ENCODE data around the gene OSTM1. TPM values are rescaled to one million over a fixed set of nuclear protein-coding genes. Genes with fewer than 3 reads are reported as not detected.

The OSTM1 gene, protein sequence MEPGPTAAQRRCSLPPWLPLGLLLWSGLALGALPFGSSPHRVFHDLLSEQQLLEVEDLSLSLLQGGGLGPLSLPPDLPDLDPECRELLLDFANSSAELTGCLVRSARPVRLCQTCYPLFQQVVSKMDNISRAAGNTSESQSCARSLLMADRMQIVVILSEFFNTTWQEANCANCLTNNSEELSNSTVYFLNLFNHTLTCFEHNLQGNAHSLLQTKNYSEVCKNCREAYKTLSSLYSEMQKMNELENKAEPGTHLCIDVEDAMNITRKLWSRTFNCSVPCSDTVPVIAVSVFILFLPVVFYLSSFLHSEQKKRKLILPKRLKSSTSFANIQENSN
- total RNA-seq (10 to 100 TPM; 45.0 to 68.3 TPM), polyA plus RNA-seq (10 to 100 TPM; 17.8 to 18.5 TPM)
- long read RNA-seq, donor 1, full-length matches to known transcripts: 35 of 57 reads
- long read RNA-seq, donor 1, partial matches to known transcripts: 11 of 57 reads
- long read RNA-seq, donor 1, other reads (novel, unspliced or antisense): 11 of 57 reads
- long read RNA-seq, donor 2, full-length matches to known transcripts: 40 of 46 reads
- long read RNA-seq, donor 2, partial matches to known transcripts: 1 of 46 reads
- long read RNA-seq, donor 2, other reads (novel, unspliced or antisense): 5 of 46 reads

- WGBS, 2 donors: 0 to 1% methylated on average over 80 to 86 of the region's 86 CpGs
- peak within 1 kb of the TSS; percentile 83 to 92 for H3K4me3 ChIP-seq (ENCODE audit: low read length in 2 of 2)
- peak; percentile 94 to 97 for DNase-seq
- H3K27me3 ChIP-seq (ENCODE audit: control insufficient read depth in 1 of 2, insufficient read depth in 2 of 2, low read length in 1 of 2): no peaks in the 10 kb centered on the region
- peak within 1 kb of the TSS in 1 of 2 donors; percentile 69 for H3K27ac ChIP-seq (ENCODE audit: low read depth in 1 of 2, low read length in 2 of 2)
- no peaks in the 10 kb centered on the region for H3K36me3 ChIP-seq (ENCODE audit: control insufficient read depth in 1 of 2, insufficient read depth in 2 of 2, low read length in 1 of 2)
- H3K9me3 ChIP-seq (ENCODE audit: control insufficient read depth, low read length): no peaks in the 10 kb centered on the region
- peak; percentile 99 for ATAC-seq (ENCODE audit: low FRiP score)
- H3K4me1 ChIP-seq (ENCODE audit: control insufficient read depth in 1 of 2, insufficient read depth in 2 of 2, low read length in 2 of 2): no peaks in the 10 kb centered on the region
- intact Hi-C loops (cut with DNase I): loop anchor here in 1 of 2 donors (2.0 kb wide), 1 partner anchor 186 kb away; the partner anchor contains the start of gene SNX3
These were observed at the start of gene OSTM1 for GRCh38 chr6:108074359-108075144. Gene OSTM1, minus strand, starts transcription at chr6:108074741. Its CDS starts 90 bp downstream, at chr6:108074651.

DNA sequence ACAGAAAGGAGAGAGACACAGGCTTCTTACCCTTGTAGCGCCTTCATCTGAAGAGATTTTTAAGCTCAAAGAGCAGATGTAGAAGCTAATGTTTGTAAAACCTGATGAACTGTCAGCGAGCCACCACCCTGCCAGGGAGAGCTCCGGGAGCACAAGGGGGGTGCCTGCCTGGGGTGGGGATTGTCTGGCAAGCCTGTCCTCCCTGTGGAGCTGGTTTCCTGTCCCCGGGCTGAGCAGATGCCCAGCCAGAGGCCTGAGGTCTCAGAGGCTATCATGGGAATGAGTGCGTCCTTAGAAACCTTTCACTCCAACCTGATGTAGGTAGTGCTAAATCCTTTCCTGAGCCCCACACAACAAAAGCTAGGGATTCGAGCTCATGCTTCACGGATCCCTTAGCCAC, 49.4 kb upstream of the OSTM1 start:
- H3K27me3 ChIP-seq (ENCODE audit: control insufficient read depth in 1 of 2, insufficient read depth in 2 of 2, low read length in 1 of 2): no peaks in the 10 kb centered on the region
- intact Hi-C loops (cut with DNase I): no loop called here

DNA sequence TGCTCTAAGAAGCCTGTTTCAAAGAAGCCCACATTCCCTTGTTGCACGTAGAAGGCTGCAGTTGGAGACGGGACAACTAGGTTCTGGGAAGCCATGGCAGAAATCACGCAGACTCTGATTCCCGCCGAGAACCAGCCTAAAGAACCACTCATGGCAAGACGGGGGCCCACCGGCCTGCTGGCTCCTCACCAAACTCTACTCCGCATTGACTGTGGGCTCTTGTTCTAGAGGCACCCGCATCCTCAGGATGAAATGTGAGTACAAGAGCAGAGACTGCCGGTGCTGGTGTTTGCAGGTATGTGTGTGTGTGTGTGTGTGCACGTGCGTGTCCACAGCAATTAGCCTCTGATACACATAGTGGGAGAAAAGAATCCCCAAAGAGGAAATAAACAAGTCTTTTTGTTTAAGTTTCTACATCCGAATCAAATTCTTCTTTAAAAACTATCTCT, 49.0 kb upstream of the OSTM1 start:
- ATAC-seq (ENCODE audit: low FRiP score) (no peak), DNase-seq (no peak)
- Histone ChIP-seq H3K4me1 (ENCODE audit: control insufficient read depth in 1 of 2, insufficient read depth in 2 of 2, low read length in 2 of 2) (no peaks in the 10 kb centered on the region), H3K27me3 (ENCODE audit: control insufficient read depth in 1 of 2, insufficient read depth in 2 of 2, low read length in 1 of 2) (no peaks in the 10 kb centered on the region), H3K27ac (ENCODE audit: low read depth in 1 of 2, low read length in 2 of 2) (no peak overlapping the region), H3K36me3 (ENCODE audit: control insufficient read depth in 1 of 2, insufficient read depth in 2 of 2, low read length in 1 of 2) (no peaks in the 10 kb centered on the region), H3K9me3 (ENCODE audit: control insufficient read depth, low read length) (peaks cover 2% of the 10 kb centered on the region), H3K4me3 (ENCODE audit: low read length in 2 of 2) (no peak overlapping the region)
- intact Hi-C loops (cut with DNase I): no loop called here
- 40 to 42% methylated on average over 13 of the region's 13 CpGs for WGBS, 2 donors

More for the DNA sequence above, 49.4 kb upstream of the OSTM1 start:
- H3K27ac ChIP-seq (ENCODE audit: low read depth in 1 of 2, low read length in 2 of 2): no peak overlapping the region
- H3K4me3 ChIP-seq (ENCODE audit: low read length in 2 of 2): no peak overlapping the region
- no peak for DNase-seq
- peaks cover 2% of the 10 kb centered on the region for H3K9me3 ChIP-seq (ENCODE audit: control insufficient read depth, low read length)
- no peak for ATAC-seq (ENCODE audit: low FRiP score)
- no peaks in the 10 kb centered on the region for H3K4me1 ChIP-seq (ENCODE audit: control insufficient read depth in 1 of 2, insufficient read depth in 2 of 2, low read length in 2 of 2)
- no peaks in the 10 kb centered on the region for H3K36me3 ChIP-seq (ENCODE audit: control insufficient read depth in 1 of 2, insufficient read depth in 2 of 2, low read length in 1 of 2)
- WGBS, 2 donors: 55% methylated on average over 7 of the region's 7 CpGs

DNA sequence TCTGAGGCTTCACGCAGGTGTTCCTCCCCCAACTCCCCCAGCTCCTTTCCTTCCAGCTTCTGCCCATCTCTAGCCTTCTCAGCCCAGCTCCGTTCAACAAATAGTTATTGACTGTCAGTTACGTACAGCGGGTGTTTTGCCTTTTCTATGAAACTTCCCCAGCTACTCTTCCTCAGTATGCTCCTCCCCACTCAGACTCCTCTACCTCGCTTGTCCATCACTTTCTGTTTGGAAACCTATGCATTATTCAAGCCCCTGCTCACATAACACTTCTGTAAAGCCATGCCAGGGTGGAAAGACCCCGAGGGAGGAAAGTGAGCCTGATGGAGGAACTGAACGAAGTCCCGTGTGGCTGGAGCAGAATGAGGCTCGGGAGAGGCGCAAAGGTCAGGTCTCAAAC, 47.1 kb upstream of the OSTM1 start:
- DNase-seq: no peak
- intact Hi-C loops (cut with DNase I): no loop called here
- no peak overlapping the region for H3K27ac ChIP-seq (ENCODE audit: low read depth in 1 of 2, low read length in 2 of 2)
- H3K9me3 ChIP-seq (ENCODE audit: control insufficient read depth, low read length): peaks cover 2% of the 10 kb centered on the region
- H3K36me3 ChIP-seq (ENCODE audit: control insufficient read depth in 1 of 2, insufficient read depth in 2 of 2, low read length in 1 of 2): no peaks in the 10 kb centered on the region
- H3K4me3 ChIP-seq (ENCODE audit: low read length in 2 of 2): no peak overlapping the region
- H3K27me3 ChIP-seq (ENCODE audit: control insufficient read depth in 1 of 2, insufficient read depth in 2 of 2, low read length in 1 of 2): no peaks in the 10 kb centered on the region
- no peak for ATAC-seq (ENCODE audit: low FRiP score)
- no peaks in the 10 kb centered on the region for H3K4me1 ChIP-seq (ENCODE audit: control insufficient read depth in 1 of 2, insufficient read depth in 2 of 2, low read length in 2 of 2)
- 81 to 83% methylated on average over 10 of the region's 10 CpGs for WGBS, 2 donors

- Histone ChIP-seq H3K36me3 (ENCODE audit: control insufficient read depth in 1 of 2, insufficient read depth in 2 of 2, low read length in 1 of 2) (no peaks in the 10 kb centered on the region), H3K27me3 (ENCODE audit: control insufficient read depth in 1 of 2, insufficient read depth in 2 of 2, low read length in 1 of 2) (no peaks in the 10 kb centered on the region), H3K4me1 (ENCODE audit: control insufficient read depth in 1 of 2, insufficient read depth in 2 of 2, low read length in 2 of 2) (no peaks in the 10 kb centered on the region), H3K9me3 (ENCODE audit: control insufficient read depth, low read length) (peaks cover 2% of the 10 kb centered on the region), H3K4me3 (ENCODE audit: low read length in 2 of 2) (no peak overlapping the region), H3K27ac (ENCODE audit: low read depth in 1 of 2, low read length in 2 of 2) (no peak overlapping the region)
- 96 to 97% methylated on average over 12 of the region's 12 CpGs for WGBS, 2 donors
- ATAC-seq (ENCODE audit: low FRiP score): no peak
- DNase-seq: no peak
- intact Hi-C loops (cut with DNase I): no loop called here
These were observed 45.8 kb upstream of the OSTM1 start for GRCh38 chr6:108120311-108120710.

- Histone ChIP-seq H3K27ac (ENCODE audit: low read depth in 1 of 2, low read length in 2 of 2) (no peak overlapping the region), H3K27me3 (ENCODE audit: control insufficient read depth in 1 of 2, insufficient read depth in 2 of 2, low read length in 1 of 2) (no peaks in the 10 kb centered on the region), H3K4me3 (ENCODE audit: low read length in 2 of 2) (no peak overlapping the region), H3K4me1 (ENCODE audit: control insufficient read depth in 1 of 2, insufficient read depth in 2 of 2, low read length in 2 of 2) (no peaks in the 10 kb centered on the region), H3K36me3 (ENCODE audit: control insufficient read depth in 1 of 2, insufficient read depth in 2 of 2, low read length in 1 of 2) (no peaks in the 10 kb centered on the region), H3K9me3 (ENCODE audit: control insufficient read depth, low read length) (peaks cover 2% of the 10 kb centered on the region)
- intact Hi-C loops (cut with DNase I): loop anchor here in 1 of 2 donors (5.0 kb wide), 1 partner anchor 178 kb away; the partner anchor contains the start of gene AFG1L
- ATAC-seq (ENCODE audit: low FRiP score): no peak
- WGBS, 2 donors: 60 to 71% methylated on average over 24 of the region's 24 CpGs
- no peak for DNase-seq
These were observed 45.2 kb upstream of the OSTM1 start for GRCh38 chr6:108119769-108120141.

- ATAC-seq (ENCODE audit: low FRiP score): no peak
- Histone ChIP-seq H3K27ac (ENCODE audit: low read depth in 1 of 2, low read length in 2 of 2) (no peak overlapping the region), H3K9me3 (ENCODE audit: control insufficient read depth, low read length) (peaks cover under 1% of the 10 kb centered on the region), H3K4me3 (ENCODE audit: low read length in 2 of 2) (peak overlapping the region in 1 of 2 donors; percentile 66), H3K27me3 (ENCODE audit: control insufficient read depth in 1 of 2, insufficient read depth in 2 of 2, low read length in 1 of 2) (no peaks in the 10 kb centered on the region), H3K4me1 (ENCODE audit: control insufficient read depth in 1 of 2, insufficient read depth in 2 of 2, low read length in 2 of 2) (no peaks in the 10 kb centered on the region), H3K36me3 (ENCODE audit: control insufficient read depth in 1 of 2, insufficient read depth in 2 of 2, low read length in 1 of 2) (no peaks in the 10 kb centered on the region)
- 5 to 6% methylated on average over 67 of the region's 67 CpGs for WGBS, 2 donors
- no peak for DNase-seq
- intact Hi-C loops (cut with DNase I): loop anchor here in 1 of 2 donors (5.0 kb wide), 1 partner anchor 178 kb away; the partner anchor contains the start of gene AFG1L
These were observed 44.5 kb upstream of the OSTM1 start for GRCh38 chr6:108118810-108119768.
